Measurements from ENCODE around the gene FUBP3. TPM values are rescaled to one million over a fixed set of nuclear protein-coding genes. Genes with fewer than 3 reads are reported as not detected.
A peak's percentile ranks its signal among the peaks of the same experiment; 100 is the strongest.

Gene FUBP3
- total RNA-seq, 2 experiments from 2014 or later = 36.4 to 38.5 TPM

DNA sequence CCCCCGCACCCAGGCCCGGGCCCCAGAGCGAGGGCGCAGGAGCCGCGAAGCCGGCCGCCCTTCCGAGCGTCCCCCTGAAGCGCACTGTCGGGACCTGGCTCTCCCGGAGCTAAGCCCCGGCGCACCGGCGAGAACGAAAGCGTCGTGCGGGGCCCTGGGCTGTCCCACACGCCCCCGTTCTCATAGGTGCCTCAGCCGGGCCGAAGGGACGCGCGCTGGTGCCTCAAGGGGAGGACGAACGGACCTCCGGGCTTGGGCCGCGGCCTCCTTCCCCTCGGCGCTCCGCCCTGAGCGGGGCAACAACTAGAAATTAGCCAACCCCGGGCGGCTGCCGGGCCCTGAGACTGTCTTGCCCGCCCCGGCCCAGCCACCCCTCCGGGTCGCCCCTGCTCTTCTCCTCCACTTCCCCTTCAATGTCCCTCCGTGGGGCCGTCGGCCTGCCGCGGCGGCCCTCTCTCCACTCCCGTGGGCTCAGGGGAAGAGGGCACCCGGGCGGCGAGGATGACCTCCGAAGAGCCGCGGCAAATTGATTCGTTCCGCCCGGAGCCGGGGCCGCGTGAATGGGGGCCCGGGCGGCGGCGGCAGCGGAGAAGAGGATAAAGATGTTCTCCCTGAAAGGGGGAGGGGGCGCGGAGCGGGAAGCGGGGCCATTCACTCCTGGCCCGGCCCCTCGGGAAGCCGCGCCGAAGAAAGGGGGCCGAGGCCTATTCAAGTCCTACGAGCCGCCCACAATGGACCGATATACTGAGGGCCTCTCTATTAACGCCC lies 81.5 kb downstream of the FUBP3 start:
- H3K27ac Mint-ChIP-seq = no peak overlapping the region
- intact Hi-C loops (cut with DNase I, micrococcal nuclease) = loop anchor here in 1 of 2 experiments (5.0 kb wide), 1 partner anchor 1926 kb away; no protein-coding TSS in a partner anchor
- ATAC-seq = no peak
- CTCF ChIA-PET = no interaction called here
- POLR2A ChIA-PET = no interaction called here
- H3K36me3 Mint-ChIP-seq (ENCODE audit: low read depth) = no peaks in the 10 kb centered on the region
- H3K27me3 Mint-ChIP-seq = peaks cover 63% of the 10 kb centered on the region
- no peaks in the 10 kb centered on the region for H3K9me3 Mint-ChIP-seq (ENCODE audit: low read depth)
- no peak overlapping the region for H3K4me3 Mint-ChIP-seq
- peak; percentile 14 for DNase-seq
- H3K4me1 Mint-ChIP-seq = peaks cover 21% of the 10 kb centered on the region

DNA sequence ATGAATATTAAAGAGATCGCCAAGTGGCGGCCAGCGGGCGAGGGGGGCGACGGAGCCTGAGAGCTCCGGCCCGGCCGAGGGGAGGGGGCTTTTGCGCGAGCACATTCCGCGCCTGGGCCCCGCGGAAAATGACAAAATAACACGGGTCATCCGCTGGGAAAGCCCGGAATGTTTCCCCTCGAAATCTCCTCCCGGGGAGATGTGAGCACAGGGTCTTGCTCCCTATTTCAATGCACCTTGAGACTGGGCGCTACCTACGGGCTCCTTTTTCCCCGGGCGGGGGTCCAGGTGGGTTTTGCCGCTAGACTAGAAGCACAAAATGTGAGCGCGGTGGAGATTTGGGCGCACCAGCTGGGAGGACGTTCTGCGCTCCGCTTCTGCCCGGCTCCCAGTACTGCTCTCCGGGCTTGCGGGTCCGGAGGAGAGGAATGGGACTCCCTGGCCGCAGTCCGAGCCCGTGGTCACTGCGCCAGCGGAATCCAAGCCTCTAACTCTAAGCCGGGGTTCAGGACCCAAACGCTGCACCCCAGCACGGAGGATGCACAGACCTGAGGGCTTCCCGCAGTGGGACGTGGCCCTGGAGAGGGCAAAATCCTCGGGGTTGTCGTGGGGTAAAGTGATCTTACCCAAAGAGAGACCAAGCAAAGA lies 82.2 kb downstream of the FUBP3 start:
- Mint-ChIP-seq H3K27ac (no peak overlapping the region), H3K27me3 (peaks cover 62% of the 10 kb centered on the region), H3K4me1 (peaks cover 21% of the 10 kb centered on the region), H3K4me3 (no peak overlapping the region), H3K36me3 (ENCODE audit: low read depth) (no peaks in the 10 kb centered on the region), H3K9me3 (ENCODE audit: low read depth) (no peaks in the 10 kb centered on the region)
- POLR2A ChIA-PET = interaction anchor here (0.5 kb wide), 1 partner anchor 611 kb away, joined by 3 read pairs; no protein-coding TSS in a partner anchor
- intact Hi-C loops (cut with DNase I, micrococcal nuclease) = loop anchor here in 1 of 2 experiments (5.0 kb wide), 1 partner anchor 1926 kb away; no protein-coding TSS in a partner anchor
- CTCF ChIA-PET = no interaction called here
- peak; percentile 18 for DNase-seq
- no peak for ATAC-seq

DNA sequence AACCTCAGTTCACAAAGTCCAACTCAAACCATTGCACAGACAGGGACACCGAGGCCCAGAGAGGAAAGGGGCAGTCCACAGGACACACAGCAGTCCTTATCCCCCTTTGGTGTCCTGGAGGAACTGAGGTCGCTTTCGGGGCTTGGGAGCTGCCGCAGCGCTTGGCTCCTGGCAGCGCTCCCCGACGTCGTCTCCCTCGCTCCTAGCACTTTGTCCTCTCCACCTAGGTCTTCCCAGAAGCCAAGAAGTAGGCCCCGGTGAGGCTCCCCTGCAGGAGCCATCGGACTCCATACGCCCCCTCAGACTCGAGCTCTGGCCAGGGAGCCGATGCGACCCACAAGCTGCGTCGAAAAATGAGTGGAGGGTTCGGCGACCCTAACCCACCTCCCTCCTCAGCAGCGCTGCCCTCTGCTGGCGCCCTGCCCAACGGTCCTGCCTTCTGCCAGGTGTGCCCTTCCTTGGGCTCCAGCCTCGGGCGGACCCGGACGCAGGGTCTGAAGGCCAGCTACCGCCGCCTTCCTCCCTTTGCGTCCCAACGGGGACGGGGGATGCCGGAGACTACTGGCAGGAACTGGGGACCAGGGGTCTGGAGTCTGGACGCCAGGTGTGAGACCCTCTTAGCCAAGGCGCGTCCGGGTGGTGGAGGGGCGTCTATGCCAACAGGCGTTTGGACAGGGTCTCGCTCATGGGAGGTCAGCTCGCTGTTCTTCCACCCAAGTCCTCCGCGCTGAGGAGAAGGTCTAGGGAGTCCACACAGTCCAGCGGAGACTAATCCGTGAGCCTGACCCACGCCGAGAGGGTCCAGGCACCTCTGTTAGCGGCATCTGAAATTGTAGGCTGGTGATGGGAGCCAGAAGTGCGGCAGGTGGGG lies 83.0 kb downstream of the FUBP3 start:
- DNase-seq = peak; percentile 39
- Mint-ChIP-seq H3K27ac (no peak overlapping the region), H3K4me3 (no peak overlapping the region), H3K4me1 (peaks cover 21% of the 10 kb centered on the region), H3K27me3 (peaks cover 59% of the 10 kb centered on the region), H3K36me3 (ENCODE audit: low read depth) (no peaks in the 10 kb centered on the region), H3K9me3 (ENCODE audit: low read depth) (no peaks in the 10 kb centered on the region)
- no peak for ATAC-seq
- ChIA-PET CTCF (interaction anchor here (0.7 to 1.0 kb wide), 2 partner anchors 22 to 32 kb away, joined by 3 read pairs; no protein-coding TSS in a partner anchor), POLR2A (interaction anchor here (0.5 kb wide), 1 partner anchor 611 kb away, joined by 3 read pairs; no protein-coding TSS in a partner anchor)
- intact Hi-C loops (cut with DNase I, micrococcal nuclease) = loop anchor here in 1 of 2 experiments (5.0 kb wide), 1 partner anchor 1925 kb away; no protein-coding TSS in a partner anchor

DNA sequence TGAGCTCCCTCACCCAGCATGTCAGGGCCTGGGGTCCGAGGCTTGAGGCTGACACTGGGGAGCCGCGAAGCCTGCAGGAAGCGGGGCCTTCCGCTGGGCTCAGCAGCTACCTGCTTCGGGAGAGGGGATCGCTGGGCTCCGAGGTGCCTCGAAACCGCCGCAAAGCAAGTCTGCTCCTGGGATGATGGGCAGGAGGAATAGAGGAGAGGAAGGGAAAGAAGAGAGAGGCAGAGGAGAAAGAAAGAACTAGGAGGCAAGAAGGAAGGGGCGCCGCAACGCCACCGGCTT lies 83.5 kb downstream of the FUBP3 start:
- peaks cover 58% of the 10 kb centered on the region for H3K27me3 Mint-ChIP-seq
- CTCF ChIA-PET = interaction anchor here (0.7 to 1.0 kb wide), 2 partner anchors 21 to 31 kb away, joined by 3 read pairs; no protein-coding TSS in a partner anchor
- no peak overlapping the region for H3K27ac Mint-ChIP-seq
- no peaks in the 10 kb centered on the region for H3K9me3 Mint-ChIP-seq (ENCODE audit: low read depth)
- peaks cover 21% of the 10 kb centered on the region for H3K4me1 Mint-ChIP-seq
- H3K36me3 Mint-ChIP-seq (ENCODE audit: low read depth) = no peaks in the 10 kb centered on the region
- ATAC-seq (no peak), DNase-seq (peak; percentile 29)
- POLR2A ChIA-PET = no interaction called here
- H3K4me3 Mint-ChIP-seq = no peak overlapping the region
- intact Hi-C loops (cut with DNase I, micrococcal nuclease) = loop anchor here in 1 of 2 experiments (5.0 kb wide), 1 partner anchor 1924 kb away; no protein-coding TSS in a partner anchor

DNA sequence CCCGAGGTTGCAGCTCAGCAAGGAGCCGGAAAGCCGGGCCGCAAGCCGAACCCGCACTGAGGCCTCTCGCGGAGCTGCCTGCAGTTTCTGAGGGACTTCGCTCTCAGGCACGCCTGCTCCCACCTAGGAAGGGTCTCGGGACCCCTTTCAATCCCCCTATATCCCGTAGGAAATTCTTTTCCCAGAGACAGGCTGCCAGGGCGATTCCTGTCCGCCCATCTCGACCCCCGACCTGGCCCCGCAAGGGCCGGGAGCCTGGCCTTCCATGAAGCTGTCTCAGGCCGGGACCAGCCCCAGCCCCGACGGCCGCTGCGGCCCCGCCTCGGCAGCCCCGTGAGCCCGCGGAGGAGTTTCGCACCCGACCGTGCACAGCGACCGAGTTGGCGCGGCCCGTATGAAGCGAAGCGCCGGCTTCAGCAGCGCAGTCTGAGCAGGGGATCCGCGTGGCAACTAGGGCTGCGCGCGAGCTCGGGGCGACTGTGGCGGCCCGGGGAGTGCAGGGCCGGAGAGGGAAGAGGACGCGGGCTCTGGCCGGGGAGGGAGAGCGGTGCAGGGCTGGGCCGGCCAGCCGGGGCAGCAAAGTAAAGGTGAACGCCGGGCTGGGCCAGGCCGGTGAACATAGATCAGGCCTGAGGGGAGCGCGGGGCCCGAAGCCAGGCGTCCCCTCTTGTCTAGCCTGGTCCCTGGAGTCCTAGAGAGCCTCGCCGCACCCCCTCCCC lies 84.0 kb downstream of the FUBP3 start:
- Mint-ChIP-seq H3K36me3 (ENCODE audit: low read depth) (no peaks in the 10 kb centered on the region), H3K27me3 (peaks cover 58% of the 10 kb centered on the region), H3K4me3 (no peak overlapping the region), H3K9me3 (ENCODE audit: low read depth) (no peaks in the 10 kb centered on the region), H3K4me1 (peaks cover 21% of the 10 kb centered on the region), H3K27ac (no peak overlapping the region)
- DNase-seq (peak; percentile 49), ATAC-seq (peak; percentile 60)
- intact Hi-C loops (cut with DNase I, micrococcal nuclease) = loop anchor here in 1 of 2 experiments (5.0 kb wide), 1 partner anchor 1924 kb away; no protein-coding TSS in a partner anchor
- POLR2A ChIA-PET = no interaction called here
- CTCF ChIA-PET = interaction anchor here (0.7 to 1.0 kb wide), 2 partner anchors 21 to 31 kb away, joined by 3 read pairs; no protein-coding TSS in a partner anchor

DNA sequence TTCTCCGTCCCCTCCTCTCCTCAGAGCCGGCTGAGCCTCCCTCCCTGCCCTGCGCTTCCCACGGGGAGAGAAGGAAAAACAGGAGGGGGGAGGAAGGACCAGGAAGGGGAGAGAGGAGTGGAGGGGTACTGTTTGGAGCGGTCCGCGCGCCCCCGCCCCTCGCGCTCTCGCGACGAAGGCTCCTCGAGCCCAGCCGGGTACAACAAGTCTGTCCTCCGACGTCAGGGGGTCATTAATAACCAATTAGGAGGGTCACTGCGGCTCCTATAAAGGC lies 84.5 kb downstream of the FUBP3 start:
- peaks cover 54% of the 10 kb centered on the region for H3K27me3 Mint-ChIP-seq
- intact Hi-C loops (cut with DNase I, micrococcal nuclease) = loop anchor here in 1 of 2 experiments (5.0 kb wide), 1 partner anchor 1923 kb away; no protein-coding TSS in a partner anchor
- ATAC-seq (no peak), DNase-seq (no peak)
- ChIA-PET CTCF (no interaction called here), POLR2A (no interaction called here)
- peaks cover 21% of the 10 kb centered on the region for H3K4me1 Mint-ChIP-seq
- H3K36me3 Mint-ChIP-seq (ENCODE audit: low read depth) = no peaks in the 10 kb centered on the region
- H3K4me3 Mint-ChIP-seq = no peak overlapping the region
- H3K9me3 Mint-ChIP-seq (ENCODE audit: low read depth) = no peaks in the 10 kb centered on the region
- H3K27ac Mint-ChIP-seq = no peak overlapping the region

DNA sequence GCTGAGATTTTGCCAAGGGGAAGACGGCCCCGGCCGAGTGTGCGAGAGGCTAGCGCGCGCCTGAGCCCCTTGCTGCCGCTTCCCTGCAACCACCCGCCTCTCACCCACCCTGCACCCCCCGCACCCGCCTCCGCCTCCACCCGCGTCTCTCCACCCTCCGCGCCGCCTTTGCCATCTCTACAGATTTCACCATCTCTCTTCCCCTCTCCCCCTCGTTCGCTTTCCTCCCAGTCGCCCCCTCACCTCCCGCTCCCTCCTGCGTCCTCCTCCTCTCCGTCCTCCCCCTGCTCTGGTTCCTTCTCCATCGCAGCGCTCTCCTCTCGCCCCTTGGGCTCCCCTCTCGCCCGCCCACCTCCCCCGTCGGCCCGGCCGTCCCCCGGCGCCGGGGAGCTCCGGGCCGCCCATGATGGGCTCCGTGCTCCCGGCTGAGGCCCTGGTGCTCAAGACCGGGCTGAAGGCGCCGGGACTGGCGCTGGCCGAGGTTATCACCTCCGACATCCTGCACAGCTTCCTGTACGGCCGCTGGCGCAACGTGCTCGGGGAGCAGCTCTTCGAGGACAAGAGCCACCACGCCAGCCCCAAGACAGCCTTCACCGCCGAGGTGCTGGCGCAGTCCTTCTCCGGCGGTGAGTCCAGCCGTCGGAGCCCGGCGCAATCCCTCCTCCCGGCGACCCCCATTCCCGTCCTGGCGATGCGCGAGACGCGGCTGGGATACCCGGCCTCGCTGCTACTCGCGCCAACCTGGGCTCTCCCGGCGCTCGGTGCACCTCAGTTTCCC lies 85.1 kb downstream of the FUBP3 start, which contains the start of gene PRDM12:
Gene PRDM12, plus strand, starts transcription at position 344 of the 778 bp plus-strand sequence. Its CDS starts 60 bp downstream, at position 404.
- Mint-ChIP-seq H3K36me3 (ENCODE audit: low read depth) (no peaks in the 10 kb centered on the region), H3K4me3 (no peak within 1 kb of the TSS), H3K27me3 (peaks cover 52% of the 10 kb centered on the region), H3K4me1 (peaks cover 21% of the 10 kb centered on the region), H3K9me3 (ENCODE audit: low read depth) (no peaks in the 10 kb centered on the region), H3K27ac (no peak within 1 kb of the TSS)
- ATAC-seq (no peak), DNase-seq (peak; percentile 32)
- ChIA-PET CTCF (interaction anchor here (1.0 to 1.1 kb wide), 3 partner anchors 18 to 205 kb away, joined by 3 to 5 read pairs (median 3); no protein-coding TSS in a partner anchor), POLR2A (no interaction called here)
- intact Hi-C loops (cut with DNase I, micrococcal nuclease) = loop anchor here in 1 of 2 experiments (5.0 kb wide), 1 partner anchor 1923 kb away; no protein-coding TSS in a partner anchor

DNA sequence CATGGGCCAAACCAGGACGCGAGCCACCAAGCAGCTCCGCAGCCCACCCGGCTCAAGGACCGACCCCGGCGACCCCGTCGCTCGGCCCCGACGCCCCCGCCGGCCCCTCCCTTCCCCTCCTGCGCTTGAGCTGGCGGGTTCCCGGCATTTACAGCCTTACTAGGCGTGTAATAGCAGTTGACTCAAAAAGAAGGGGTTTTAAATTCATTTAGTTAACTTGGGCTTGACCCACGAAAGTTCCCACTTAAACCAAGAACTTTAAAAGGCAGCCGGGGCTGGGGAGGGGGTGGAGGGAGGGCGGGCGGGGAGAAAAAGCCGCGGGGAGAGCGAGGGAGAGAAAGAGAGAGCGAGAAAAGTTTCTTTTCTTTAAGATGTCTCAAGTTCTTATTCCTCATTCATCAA lies 85.7 kb downstream of the FUBP3 start:
- peaks cover 19% of the 10 kb centered on the region for H3K4me1 Mint-ChIP-seq
- no peak overlapping the region for H3K4me3 Mint-ChIP-seq
- ATAC-seq = no peak
- no peaks in the 10 kb centered on the region for H3K9me3 Mint-ChIP-seq (ENCODE audit: low read depth)
- no peak overlapping the region for H3K27ac Mint-ChIP-seq
- intact Hi-C loops (cut with DNase I, micrococcal nuclease) = no loop called here
- POLR2A ChIA-PET = no interaction called here
- DNase-seq = no peak
- no peaks in the 10 kb centered on the region for H3K36me3 Mint-ChIP-seq (ENCODE audit: low read depth)
- CTCF ChIA-PET = interaction anchor here (1.0 to 1.1 kb wide), 3 partner anchors 18 to 205 kb away, joined by 3 to 5 read pairs (median 3); no protein-coding TSS in a partner anchor
- peaks cover 49% of the 10 kb centered on the region for H3K27me3 Mint-ChIP-seq

DNA sequence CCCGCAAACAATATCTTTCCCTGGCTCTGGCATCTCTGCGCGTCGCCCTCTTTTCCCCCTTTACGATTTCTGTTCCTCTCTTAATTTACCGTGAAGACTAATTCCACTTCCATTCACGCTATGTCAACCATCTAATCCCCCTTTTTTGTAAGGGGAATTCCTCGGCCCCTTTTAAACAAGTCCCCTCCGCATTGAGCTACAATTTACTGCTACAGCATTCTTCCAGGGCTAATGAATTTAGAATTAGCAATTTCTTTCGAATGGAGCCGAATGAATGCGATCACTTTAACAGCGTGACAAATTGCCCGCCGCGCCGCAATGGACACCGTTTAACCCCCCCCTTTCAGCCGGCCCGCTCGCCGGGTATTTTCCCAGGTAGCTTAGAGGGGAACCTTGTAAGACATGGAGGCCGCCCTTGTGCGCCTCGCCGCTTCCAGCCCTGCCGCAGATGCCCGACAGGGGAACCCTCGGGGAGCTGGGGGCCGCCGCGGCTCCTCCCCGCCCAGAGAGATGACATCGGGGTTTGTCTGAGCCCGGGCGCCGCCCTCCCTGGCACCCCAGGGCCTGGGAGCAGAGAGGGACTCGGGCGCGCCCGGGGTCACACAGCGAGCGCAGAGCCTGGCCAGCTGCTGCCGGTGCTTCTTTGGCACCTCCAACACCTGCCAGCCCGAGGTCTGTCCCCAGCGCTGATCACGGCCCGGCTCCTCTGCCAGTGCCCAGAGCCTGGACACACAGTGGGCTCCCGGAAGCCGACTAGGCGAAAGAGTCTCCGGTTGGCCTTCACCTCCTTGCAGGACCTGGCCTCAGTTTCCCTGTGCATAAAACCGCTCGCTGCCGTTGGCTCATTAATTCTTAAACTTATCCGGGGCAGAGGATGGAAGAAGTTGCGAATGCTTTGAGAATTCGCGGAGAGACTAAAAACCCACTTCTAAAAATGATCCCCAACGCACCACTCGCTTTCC lies 86.3 kb downstream of the FUBP3 start:
- DNase-seq (peak; percentile 30), ATAC-seq (peak; percentile 27)
- ChIA-PET CTCF (interaction anchor here (1.0 to 1.2 kb wide), 3 partner anchors 24 to 204 kb away, joined by 3 to 5 read pairs (median 3); partner anchors contain the start of gene EXOSC2), POLR2A (interaction anchor here (0.8 kb wide), 1 partner anchor 570 kb away, joined by 3 read pairs; no protein-coding TSS in a partner anchor)
- intact Hi-C loops (cut with DNase I, micrococcal nuclease) = no loop called here
- no peaks in the 10 kb centered on the region for H3K9me3 Mint-ChIP-seq (ENCODE audit: low read depth)
- H3K27me3 Mint-ChIP-seq = peaks cover 52% of the 10 kb centered on the region
- H3K4me1 Mint-ChIP-seq = peaks cover 17% of the 10 kb centered on the region
- H3K36me3 Mint-ChIP-seq (ENCODE audit: low read depth) = no peaks in the 10 kb centered on the region
- no peak overlapping the region for H3K27ac Mint-ChIP-seq
- H3K4me3 Mint-ChIP-seq = no peak overlapping the region
